ENCODE data around the gene LRRC4C.

GRCh38 chr11:41405812-41406211, 53.6 kb downstream of the LRRC4C start:
- TF ChIP-seq CTCF (IDR thresholded peaks at IDR 0.05; ENCODE audit: low read length): no peak
- TF ChIP-seq EZH2 (IDR thresholded peaks at IDR 0.05; ENCODE audit: borderline replicate concordance, low read length): no peak

Measured in OCI-LY1 (cell line).